Coronary artery (tissue), 2 donors: Measurements from ENCODE around the gene TAS2R13.

Experiments
- DNase-seq: peaks from one replicate; pipeline ENCODE4 v3.0.0-alpha.2; 2017; ENCODE audit warnings: low spot score
- H3K27ac ChIP-seq, 2 donors: fragments of 200-600 bp; sonication (generic); one replicate each; pipeline ENCODE4 v1.5.1; 2016 to 2019
- H3K4me3 ChIP-seq: fragments of 200-600 bp; sonication (generic); 2 replicates; pipeline ENCODE4 v1.5.1; 2016; ENCODE audit warnings: mild to moderate bottlenecking, moderate library complexity
- CTCF ChIP-seq: fragments of 200-600 bp; sonication (generic); IDR thresholded peaks from one replicate; pipeline ENCODE4 v1.5.1; 2019; ENCODE audit warnings: antibody characterized with exemption

Gene TAS2R13

GRCh38 chr12:10904686-10905085, 4.7 kb downstream of the TAS2R13 start:
- no peak for TF ChIP-seq CTCF
- Histone ChIP-seq H3K27ac (no peak overlapping the region), H3K4me3 (no peak overlapping the region)
- no peak for DNase-seq

GRCh38 chr12:10901427-10901826, 7.9 kb downstream of the TAS2R13 start:
- Histone ChIP-seq H3K4me3 (no peak overlapping the region), H3K27ac (no peak overlapping the region)
- DNase-seq, result no peak
- TF ChIP-seq CTCF, result no peak

- no peak for DNase-seq
- TF ChIP-seq CTCF, result no peak
- H3K4me3 ChIP-seq, result no peak overlapping the region
- no peak overlapping the region for H3K27ac ChIP-seq
These were observed 8.4 kb downstream of the TAS2R13 start for GRCh38 chr12:10900972-10901371.

GRCh38 chr12:10900530-10900929, 8.8 kb downstream of the TAS2R13 start:
- DNase-seq, result no peak
- no peak overlapping the region for H3K4me3 ChIP-seq
- no peak for TF ChIP-seq CTCF
- H3K27ac ChIP-seq, result no peak overlapping the region

- no peak for DNase-seq
- H3K27ac ChIP-seq, result no peak overlapping the region
- no peak for TF ChIP-seq CTCF
- H3K4me3 ChIP-seq, result no peak overlapping the region
These were observed 12.5 kb downstream of the TAS2R13 start for GRCh38 chr12:10896854-10897253.

- no peak for TF ChIP-seq CTCF
- DNase-seq, result no peak
- Histone ChIP-seq H3K27ac (no peak overlapping the region), H3K4me3 (no peak overlapping the region)
These were observed 17.4 kb downstream of the TAS2R13 start for GRCh38 chr12:10891937-10892336.

- no peak overlapping the region for H3K4me3 ChIP-seq
- no peak for DNase-seq
- no peak overlapping the region for H3K27ac ChIP-seq
- TF ChIP-seq CTCF, result no peak
These were observed 20.1 kb downstream of the TAS2R13 start for GRCh38 chr12:10889226-10889625.
